H1 (cell line): ENCODE results near the gene TUBB4B. TPM values are rescaled to one million over a fixed set of nuclear protein-coding genes. Genes with fewer than 3 reads are reported as not detected.

Experiments used
- CTCF ChIA-PET: fragments of 300-600 bp; sonication (Branson Sonifier 250); formaldehyde crosslinking; loops from one replicate; lab custom pipeline; 2021; ENCODE audit not compliant: partially characterized antibody; lab: Charles Lee
- POLR2A ChIA-PET: fragments of 300-600 bp; sonication (Branson Sonifier 250); formaldehyde crosslinking; loops from one replicate; lab custom pipeline; 2021; ENCODE audit warnings: inconsistent platforms; ENCODE audit not compliant: partially characterized antibody; lab: Charles Lee
- DNase-seq, 2 experiments: peaks; one replicate each; pipeline versions ENCODE4 v3.0.0 to v3.0.0-alpha.2; 2010 to 2022; ENCODE audit warnings: low spot score in 2 of 2, low read depth in 1 of 2, mixed read lengths in 1 of 2
- FAIRE-seq: peaks from 2 replicates; lab custom pipeline; 2011; peaks lifted over from hg19 to GRCh38; lab: Jason Lieb, UNC
- H2AFZ ChIP-seq: 2 replicates; pipeline ENCODE4 v1.8.1; 2012; ENCODE audit warnings: low read length, inconsistent platforms
- H2AK5ac ChIP-seq: 2 replicates; pipeline ENCODE4 v1.6.1; 2013; ENCODE audit warnings: low read depth, low read length
- H2BK120ac ChIP-seq: replicated peaks from 2 replicates; pipeline ENCODE3; 2013; ENCODE audit warnings: low read depth, low read length, inconsistent platforms
- H2BK12ac ChIP-seq: 2 replicates; pipeline ENCODE4 v1.6.1; 2013; ENCODE audit warnings: low read depth, low read length
- H2BK15ac ChIP-seq: 2 replicates; pipeline ENCODE4 v1.6.1; 2013; ENCODE audit warnings: low read length
- H2BK20ac ChIP-seq: 2 replicates; pipeline ENCODE4 v1.6.1; 2013; ENCODE audit warnings: low read length
- H2BK5ac ChIP-seq: 2 replicates; pipeline ENCODE4 v1.6.1; 2013; ENCODE audit warnings: low read depth, low read length
- H3K14ac ChIP-seq: 2 replicates; pipeline ENCODE4 v1.6.1; 2013; ENCODE audit warnings: inconsistent platforms; ENCODE audit not compliant: insufficient read length
- H3K18ac ChIP-seq: 2 replicates; pipeline ENCODE4 v1.6.1; 2013; ENCODE audit warnings: low read length; ENCODE audit errors: extremely low read depth
- H3K23ac ChIP-seq: 2 replicates; pipeline ENCODE4 v1.6.1; 2013; ENCODE audit warnings: inconsistent platforms; ENCODE audit not compliant: insufficient read length
- H3K23me2 ChIP-seq: 2 replicates; pipeline ENCODE4 v1.6.1; 2013; ENCODE audit warnings: low read depth, low read length
- H3K27ac ChIP-seq: 2 replicates; pipeline ENCODE4 v1.6.1; 2011; ENCODE audit warnings: low read depth, low read length, inconsistent platforms
- H3K27me3 ChIP-seq, 4 experiments: replicated peaks in 1 of 4; 1 replicate in 1 of 4; 2 replicates in 3 of 4; pipeline versions ENCODE4 v1.6.1 to v1.8.1; 2011 to 2013; ENCODE audit warnings: low read length in 3 of 4, mild to moderate bottlenecking in 3 of 4, inconsistent platforms in 2 of 4, mixed read lengths in 2 of 4, moderate library complexity in 1 of 4; ENCODE audit not compliant: control insufficient read depth in 3 of 4, insufficient read depth in 3 of 4; ENCODE audit errors: extremely low read depth in 1 of 4
- H3K36me3 ChIP-seq, 4 experiments: 2 replicates each; pipeline versions ENCODE4 v1.6.1 to v1.8.1; 2011 to 2013; ENCODE audit warnings: mild to moderate bottlenecking in 4 of 4, low read length in 3 of 4, moderate library complexity in 2 of 4, control low read depth in 1 of 4, inconsistent platforms in 1 of 4; ENCODE audit not compliant: insufficient read depth in 4 of 4, control insufficient read depth in 2 of 4
- H3K4ac ChIP-seq: replicated peaks from 2 replicates; pipeline ENCODE3; 2013; ENCODE audit warnings: low read length, low read depth, mixed read lengths, inconsistent platforms; ENCODE audit not compliant: insufficient read length
- H3K4me1 ChIP-seq, 4 experiments: replicated peaks in 1 of 4; 1 replicate in 1 of 4; 2 replicates in 3 of 4; pipeline versions ENCODE4 v1.6.1 to v1.8.1; 2011 to 2013; ENCODE audit warnings: low read length in 3 of 4, inconsistent platforms in 2 of 4, mixed read lengths in 1 of 4; ENCODE audit not compliant: insufficient read depth in 4 of 4, control insufficient read depth in 3 of 4
- H3K4me2 ChIP-seq, 2 experiments: 2 replicates each; pipeline versions ENCODE4 v1.6.1 to v1.8.1; 2011 to 2013; ENCODE audit warnings: low read depth in 2 of 2, low read length in 2 of 2, control low read depth in 1 of 2, inconsistent platforms in 1 of 2, mild to moderate bottlenecking in 1 of 2; ENCODE audit not compliant: insufficient read depth in 1 of 2
- H3K4me3 ChIP-seq, 4 experiments: fragments of 200-600, 300-600 bp in 1 of 4; sonication (generic), shearing (Covaris generic), sonication (Bioruptor Twin) in 1 of 4; 2 replicates each; pipeline versions ENCODE4 v1.5.1 to v1.8.1; 2011 to 2016; ENCODE audit warnings: low read length in 4 of 4, low read depth in 3 of 4, control low read depth in 2 of 4, inconsistent platforms in 2 of 4, mild to moderate bottlenecking in 2 of 4, mixed read lengths in 1 of 4, moderate library complexity in 1 of 4; ENCODE audit not compliant: insufficient read depth in 2 of 4; ENCODE audit errors: extremely low read depth in 1 of 4
- H3K56ac ChIP-seq: replicated peaks from 2 replicates; pipeline ENCODE3; 2013; ENCODE audit warnings: low read depth, mild to moderate bottlenecking, mixed read lengths, low read length, inconsistent platforms; ENCODE audit not compliant: insufficient read length
- H3K79me1 ChIP-seq: 2 replicates; pipeline ENCODE4 v1.6.1; 2013; ENCODE audit warnings: low read depth, low read length, control low read depth
- H3K79me2 ChIP-seq, 2 experiments: 2 replicates each; pipeline versions ENCODE4 v1.6.1 to v1.8.1; 2012 to 2013; ENCODE audit warnings: low read length in 2 of 2, mild to moderate bottlenecking in 2 of 2, inconsistent platforms in 1 of 2; ENCODE audit not compliant: insufficient read depth in 2 of 2, control insufficient read depth in 1 of 2
- H3K9ac ChIP-seq, 4 experiments: replicated peaks in 1 of 4; 1 replicate in 1 of 4; 2 replicates in 3 of 4; pipeline versions ENCODE4 v1.6.1 to v1.8.1; 2011 to 2013; ENCODE audit warnings: low read depth in 3 of 4, low read length in 3 of 4, control low read depth in 2 of 4, mild to moderate bottlenecking in 2 of 4, moderate library complexity in 2 of 4, inconsistent platforms in 1 of 4; ENCODE audit errors: extremely low read depth in 1 of 4
- H3K9me3 ChIP-seq, 2 experiments: 2 replicates each; pipeline versions ENCODE4 v1.6.1 to v1.8.1; 2012 to 2013; ENCODE audit warnings: mild to moderate bottlenecking in 2 of 2, moderate library complexity in 2 of 2, control low read depth in 1 of 2, inconsistent platforms in 1 of 2, low read depth in 1 of 2, low read length in 1 of 2, mixed read lengths in 1 of 2; ENCODE audit not compliant: insufficient read depth in 2 of 2
- H4K20me1 ChIP-seq, 2 experiments: replicated peaks in 1 of 2; 2 replicates each; pipeline versions ENCODE3 to v1.8.1; 2011 to 2013; ENCODE audit warnings: inconsistent platforms in 2 of 2, low read length in 2 of 2, mild to moderate bottlenecking in 1 of 2; ENCODE audit not compliant: insufficient read depth in 2 of 2, control insufficient read depth in 1 of 2
- H4K5ac ChIP-seq: 2 replicates; pipeline ENCODE4 v1.6.1; 2013; ENCODE audit warnings: low read length, low read depth, mixed read lengths, inconsistent platforms; ENCODE audit not compliant: insufficient read length
- H4K8ac ChIP-seq: 2 replicates; pipeline ENCODE4 v1.8.0; 2013; ENCODE audit warnings: mild to moderate bottlenecking, moderate library complexity, low read length, inconsistent platforms; ENCODE audit not compliant: insufficient read depth; ENCODE audit errors: extremely low read depth
- H4K91ac ChIP-seq: replicated peaks from 2 replicates; pipeline ENCODE3; 2013; ENCODE audit warnings: low read length, mixed read lengths, inconsistent platforms; ENCODE audit not compliant: insufficient read length
- EP300 ChIP-seq, 2 experiments: IDR thresholded peaks; 1 replicate in 1 of 2; 2 replicates in 1 of 2; pipeline ENCODE4 v1.6.1; 2011 to 2012; ENCODE audit warnings: low read depth in 2 of 2, low read length in 2 of 2, mild to moderate bottlenecking in 2 of 2, borderline replicate concordance in 1 of 2, inconsistent platforms in 1 of 2, moderate library complexity in 1 of 2
- GTF2F1 ChIP-seq: IDR thresholded peaks from 2 replicates; pipeline ENCODE4 v1.6.1; 2012; ENCODE audit warnings: low read depth, low read length, improper control_type of control experiment, borderline replicate concordance
- MAX ChIP-seq: IDR thresholded peaks from 2 replicates; pipeline ENCODE4 v1.6.1; 2012; ENCODE audit warnings: inconsistent platforms
- RAD21 ChIP-seq, 2 experiments: IDR thresholded peaks in 1 of 2; conservative IDR thresholded peaks in 1 of 2; 2 replicates each; pipeline ENCODE4 v1.6.1; 2011; ENCODE audit warnings: low read depth in 2 of 2, low read length in 2 of 2, improper control_type of control experiment in 1 of 2, inconsistent platforms in 1 of 2, mild to moderate bottlenecking in 1 of 2, moderate library complexity in 1 of 2
- RNF2 ChIP-seq: fragments of 200-900, 300-1000 bp; sonication (generic); IDR thresholded peaks from 2 replicates; pipeline ENCODE4 v1.7.1; 2016; ENCODE audit warnings: borderline replicate concordance, low read depth, mild to moderate bottlenecking, antibody characterized with exemption, low read length; ENCODE audit not compliant: poor library complexity, severe bottlenecking; ENCODE audit errors: missing control alignments
- TBP ChIP-seq: IDR thresholded peaks from 2 replicates; pipeline ENCODE4 v1.6.1; 2011; ENCODE audit warnings: low read depth, low read length, improper control_type of control experiment
- WGBS, 2 experiments: shearing (Covaris generic) in 1 of 2; methylation state at CpG; one replicate each; pipeline versions ENCODE4 v1.1.6 to v1.1.7; 2013 to 2015; ENCODE audit warnings: low lambda C conversion rate in 2 of 2, mixed read lengths in 2 of 2, inconsistent platforms in 1 of 2, low coverage in 1 of 2, missing lambda C conversion rate in 1 of 2; ENCODE audit not compliant: insufficient replicate concordance in 2 of 2, insufficient coverage in 1 of 2, insufficient read length in 1 of 2; ENCODE audit errors: extremely low coverage in 1 of 2, missing lambda C conversion rate in 1 of 2; 5-methylcytosine and 5-hydroxymethylcytosine counted together
- polyA plus RNA-seq, 7 experiments: library from polyadenylated mRNA; depleted of rRNA in 3 of 7; stranded (reverse) in 5 of 7; unstranded in 2 of 7; fragments of >200 nt in 5 of 7; fragments of 200-250 nt in 2 of 7; gene quantifications; 1 replicate in 5 of 7; 2 replicates in 1 of 7; 4 replicates in 1 of 7; pipeline versions ENCODE4 v1.2.1 to v1.2.3, GENCODE V29; 2011 to 2013; ENCODE audit warnings: missing spikeins in 2 of 7, mixed read lengths in 2 of 7
- total RNA-seq: library from RNA; stranded (reverse); fragmentation: NEBNext Ultra II Directional; extraction: Animal tissue kit (Norgen Biotek cat#: 25700); gene quantifications from 2 replicates; pipeline ENCODE4 v1.2.1, GENCODE V29; 2021

Gene TUBB4B
- total and polyA plus RNA-seq, 2 of the 8 experiments (the other 6 are each of a cell fraction or from before 2014, with no cell fraction given) = 280 to 307 TPM

- no peaks in the 10 kb centered on the region for H3K79me2 ChIP-seq
- POLR2A ChIA-PET = interaction anchor here (0.7 to 69.9 kb wide), 4 partner anchors 17 to 30 kb away, joined by 3 to 1462 read pairs (median 6); partner anchors contain the start of genes NELFB, STPG3, TOR4A and TPRN
- H2BK20ac ChIP-seq = no peak within 1 kb of the TSS
- no peak within 1 kb of the TSS for H3K4ac ChIP-seq
- H3K4me2 ChIP-seq = no peak within 1 kb of the TSS
- H3K23ac ChIP-seq = no peak within 1 kb of the TSS
- H3K14ac ChIP-seq = no peak within 1 kb of the TSS
- no peak within 1 kb of the TSS for H4K5ac ChIP-seq
- H2BK12ac ChIP-seq = no peak within 1 kb of the TSS
- peaks cover 0 to 13% (median 2%) of the 10 kb centered on the region in 4 experiments; a peak in 5 of 7 replicates for H3K4me1 ChIP-seq
- no peaks in the 10 kb centered on the region; a peak in 1 of 7 replicates for H3K27me3 ChIP-seq
- H2BK15ac ChIP-seq = no peak within 1 kb of the TSS
- H3K23me2 ChIP-seq = no peaks in the 10 kb centered on the region
- no peaks in the 10 kb centered on the region for H3K79me1 ChIP-seq
- no peak for TF ChIP-seq TBP
- TF ChIP-seq RNF2 = no peak
- no peak for TF ChIP-seq EP300 (IDR thresholded peaks at IDR 0.05; ENCODE audit: borderline replicate concordance in 1 of 2, low read depth in 2 of 2, low read length in 2 of 2)
- TF ChIP-seq RAD21 (IDR thresholded peaks at IDR 0.05 in 1 of 2, conservative IDR thresholded peaks at IDR 0.05 in 1 of 2; ENCODE audit: low read depth in 2 of 2, low read length in 2 of 2) = no peak
- no peak for TF ChIP-seq GTF2F1
- TF ChIP-seq MAX = no peak
- no peak for FAIRE-seq
- no peak within 1 kb of the TSS for H2AK5ac ChIP-seq
- H3K9me3 ChIP-seq = no peaks in the 10 kb centered on the region
- H3K4me3 ChIP-seq = no peak within 1 kb of the TSS
- H3K9ac ChIP-seq = no peak within 1 kb of the TSS
- WGBS, 2 experiments = 89% methylated on average over 3 of the region's 14 CpGs; no CpG with 5 or more reads in 1 of the 2 experiments
- no peak for DNase-seq
- H4K8ac ChIP-seq = peak within 1 kb of the TSS; percentile 71
- CTCF ChIA-PET = interaction anchor here (0.8 to 20.2 kb wide), 5 partner anchors 11 to 201 kb away, joined by 3 to 204 read pairs (median 5); partner anchors contain the start of genes ANAPC2 and SSNA1
- peaks cover 0 to 1% of the 10 kb centered on the region in 2 experiments for H4K20me1 ChIP-seq
- H4K91ac ChIP-seq = no peak within 1 kb of the TSS
- no peak within 1 kb of the TSS for H2AFZ ChIP-seq
- no peaks in the 10 kb centered on the region for H3K36me3 ChIP-seq
- no peak within 1 kb of the TSS for H3K56ac ChIP-seq
- no peak within 1 kb of the TSS for H3K27ac ChIP-seq
- no peak within 1 kb of the TSS for H2BK120ac ChIP-seq
- no peak within 1 kb of the TSS for H2BK5ac ChIP-seq
- H3K18ac ChIP-seq = no peak within 1 kb of the TSS
These were observed 10.2 kb upstream of the TUBB4B start, which contains the start of gene SLC34A3 for GRCh38 chr9:137230705-137231371. SLC34A3 (plus strand) TSS chr9:137230901; CDS start chr9:137231703, 802 bp downstream.
